ENCODE results near the gene SPZ1. TPM values are rescaled to one million over a fixed set of nuclear protein-coding genes. Genes with fewer than 3 reads are reported as not detected.

SPZ1 gene
- total RNA-seq, 1 donor from 2014 or later: not detected

GRCh38 chr5:80355686-80356085 lies 35.9 kb downstream of the SPZ1 start:
- TF ChIP-seq CTCF (conservative IDR thresholded peaks at IDR 0.05; ENCODE audit: low read depth, low read length): no peak
- no peak for DNase-seq (ENCODE audit: low read depth)
- H3K4me3 ChIP-seq (ENCODE audit: low read depth, low read length): no peak overlapping the region

GRCh38 chr5:80357671-80358070 lies 37.9 kb downstream of the SPZ1 start:
- TF ChIP-seq CTCF (conservative IDR thresholded peaks at IDR 0.05; ENCODE audit: low read depth, low read length): no peak
- H3K4me3 ChIP-seq (ENCODE audit: low read depth, low read length): no peak overlapping the region

GRCh38 chr5:80360914-80361444 lies 41.2 kb downstream of the SPZ1 start:
- DNase-seq (ENCODE audit: low read depth): no peak
- no peak overlapping the region for H3K4me3 ChIP-seq (ENCODE audit: low read depth, low read length)
- no peak for TF ChIP-seq CTCF (conservative IDR thresholded peaks at IDR 0.05; ENCODE audit: low read depth, low read length)

More at GRCh38 chr5:80357671-80358070, 37.9 kb downstream of the SPZ1 start:
- DNase-seq (ENCODE audit: low read depth): no peak

GRCh38 chr5:80364892-80365291 lies 45.1 kb downstream of the SPZ1 start:
- H3K4me3 ChIP-seq (ENCODE audit: low read depth, low read length): no peak overlapping the region
- no peak for TF ChIP-seq CTCF (conservative IDR thresholded peaks at IDR 0.05; ENCODE audit: low read depth, low read length)
- DNase-seq (ENCODE audit: low read depth): no peak

GRCh38 chr5:80368661-80369480 lies 49.1 kb downstream of the SPZ1 start:
- no peak for TF ChIP-seq CTCF (conservative IDR thresholded peaks at IDR 0.05; ENCODE audit: low read depth, low read length)
- DNase-seq (ENCODE audit: low read depth): no peak
- H3K4me3 ChIP-seq (ENCODE audit: low read depth, low read length): no peak overlapping the region

- H3K4me3 ChIP-seq (ENCODE audit: low read depth, low read length): no peak overlapping the region
- TF ChIP-seq CTCF (conservative IDR thresholded peaks at IDR 0.05; ENCODE audit: low read depth, low read length): no peak
- DNase-seq (ENCODE audit: low read depth): no peak
These were observed 49.7 kb downstream of the SPZ1 start for GRCh38 chr5:80369521-80369920.

GRCh38 chr5:80370390-80370789 lies 50.6 kb downstream of the SPZ1 start:
- no peak for DNase-seq (ENCODE audit: low read depth)
- TF ChIP-seq CTCF (conservative IDR thresholded peaks at IDR 0.05; ENCODE audit: low read depth, low read length): no peak
- no peak overlapping the region for H3K4me3 ChIP-seq (ENCODE audit: low read depth, low read length)

All from epithelial cell of proximal tubule (primary cell).